BJ (cell line): ENCODE results near the gene INTS2. TPM values are rescaled to one million over a fixed set of nuclear protein-coding genes. Genes with fewer than 3 reads are reported as not detected.

ENCODE experiments used
- CTCF ChIA-PET: fragments of 350-600 bp; formaldehyde crosslinking; extraction: SDS; loops from one replicate; lab custom pipeline; 2021; ENCODE audit warnings: antibody characterized with exemption, inconsistent platforms; lab: Yijun Ruan, JAX
- POLR2A ChIA-PET: fragments of 300-600 bp; sonication (Branson Sonifier 250); formaldehyde crosslinking; extraction: SDS; loops from one replicate; lab custom pipeline; 2021; ENCODE audit warnings: antibody characterized with exemption; lab: Charles Lee
- DNase-seq: peaks from one replicate; pipeline ENCODE4 v3.0.0-alpha.2; 2011; ENCODE audit warnings: low read depth
- H3K27me3 ChIP-seq: 2 replicates; pipeline ENCODE4 v1.6.0; 2011; ENCODE audit warnings: low read length; ENCODE audit not compliant: control insufficient read depth, insufficient read depth
- H3K36me3 ChIP-seq: 2 replicates; pipeline ENCODE4 v1.5.1; 2011; ENCODE audit warnings: low read length; ENCODE audit not compliant: control insufficient read depth, insufficient read depth
- H3K4me3 ChIP-seq: 2 replicates; pipeline ENCODE4 v1.5.1; 2011; ENCODE audit warnings: low read depth, mild to moderate bottlenecking, control low read depth, low read length
- polyA plus RNA-seq: library from polyadenylated mRNA; depleted of rRNA; stranded (reverse); fragments of >200 nt; gene quantifications from 2 replicates; pipeline ENCODE4 v1.2.3, GENCODE V29; 2011
- TF ChIP-seq, protein P1 (sequence below): IDR thresholded peaks from 2 replicates; pipeline ENCODE4 v1.5.1; 2011; ENCODE audit warnings: low read depth, mild to moderate bottlenecking, control low read depth, inconsistent platforms, low read length, moderate library complexity; ENCODE audit not compliant: insufficient read depth

The INTS2 gene
- polyA plus RNA-seq, 1 experiment = 3.5 TPM

GRCh38 chr17:61908292-61909037 lies 19.3 kb downstream of the INTS2 start:
- peaks cover 2% of the 10 kb centered on the region for H3K36me3 ChIP-seq
- no peaks in the 10 kb centered on the region for H3K27me3 ChIP-seq
- DNase-seq = no peak
- CTCF ChIA-PET = interaction anchor here (1.2 kb wide), 1 partner anchor 201 kb away, joined by 4 read pairs; no protein-coding TSS in a partner anchor
- POLR2A ChIA-PET = no interaction called here
- TF ChIP-seq, protein P1, sequence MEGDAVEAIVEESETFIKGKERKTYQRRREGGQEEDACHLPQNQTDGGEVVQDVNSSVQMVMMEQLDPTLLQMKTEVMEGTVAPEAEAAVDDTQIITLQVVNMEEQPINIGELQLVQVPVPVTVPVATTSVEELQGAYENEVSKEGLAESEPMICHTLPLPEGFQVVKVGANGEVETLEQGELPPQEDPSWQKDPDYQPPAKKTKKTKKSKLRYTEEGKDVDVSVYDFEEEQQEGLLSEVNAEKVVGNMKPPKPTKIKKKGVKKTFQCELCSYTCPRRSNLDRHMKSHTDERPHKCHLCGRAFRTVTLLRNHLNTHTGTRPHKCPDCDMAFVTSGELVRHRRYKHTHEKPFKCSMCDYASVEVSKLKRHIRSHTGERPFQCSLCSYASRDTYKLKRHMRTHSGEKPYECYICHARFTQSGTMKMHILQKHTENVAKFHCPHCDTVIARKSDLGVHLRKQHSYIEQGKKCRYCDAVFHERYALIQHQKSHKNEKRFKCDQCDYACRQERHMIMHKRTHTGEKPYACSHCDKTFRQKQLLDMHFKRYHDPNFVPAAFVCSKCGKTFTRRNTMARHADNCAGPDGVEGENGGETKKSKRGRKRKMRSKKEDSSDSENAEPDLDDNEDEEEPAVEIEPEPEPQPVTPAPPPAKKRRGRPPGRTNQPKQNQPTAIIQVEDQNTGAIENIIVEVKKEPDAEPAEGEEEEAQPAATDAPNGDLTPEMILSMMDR = no peak
- H3K4me3 ChIP-seq = no peak overlapping the region

DNA sequence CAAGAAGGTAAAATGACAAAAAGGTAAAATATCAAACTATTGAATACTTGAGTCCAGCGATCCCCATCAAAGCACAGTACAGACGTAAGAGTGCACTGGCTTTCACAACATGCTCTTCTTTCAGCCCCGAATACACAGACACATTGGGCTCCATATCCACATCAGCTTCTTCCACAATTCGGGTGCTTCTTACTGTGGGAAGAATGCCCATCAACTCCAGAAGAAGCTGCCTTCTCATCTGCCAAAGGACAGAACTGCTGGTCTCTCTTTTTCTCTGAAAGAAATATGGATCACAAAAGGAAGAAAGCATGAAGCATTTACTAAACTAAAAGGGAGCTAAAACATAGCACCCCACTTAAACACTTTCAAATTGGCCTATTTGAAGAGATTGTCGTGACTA lies 20.4 kb downstream of the INTS2 start:
- Histone ChIP-seq H3K4me3 (no peak overlapping the region), H3K27me3 (no peaks in the 10 kb centered on the region), H3K36me3 (peaks cover 2% of the 10 kb centered on the region)
- ChIA-PET POLR2A (no interaction called here), CTCF (no interaction called here)
- TF ChIP-seq, protein P1 = no peak
- DNase-seq = no peak

- no peak for DNase-seq
- TF ChIP-seq, protein P1 = no peak
- H3K36me3 ChIP-seq = no peaks in the 10 kb centered on the region
- H3K4me3 ChIP-seq = no peak overlapping the region
- H3K27me3 ChIP-seq = no peaks in the 10 kb centered on the region
- ChIA-PET POLR2A (no interaction called here), CTCF (interaction anchor here (0.8 kb wide), 1 partner anchor 16 kb away, joined by 3 read pairs; no protein-coding TSS in a partner anchor)
Measured at GRCh38 chr17:61904094-61904710, 23.6 kb downstream of the INTS2 start.

DNA sequence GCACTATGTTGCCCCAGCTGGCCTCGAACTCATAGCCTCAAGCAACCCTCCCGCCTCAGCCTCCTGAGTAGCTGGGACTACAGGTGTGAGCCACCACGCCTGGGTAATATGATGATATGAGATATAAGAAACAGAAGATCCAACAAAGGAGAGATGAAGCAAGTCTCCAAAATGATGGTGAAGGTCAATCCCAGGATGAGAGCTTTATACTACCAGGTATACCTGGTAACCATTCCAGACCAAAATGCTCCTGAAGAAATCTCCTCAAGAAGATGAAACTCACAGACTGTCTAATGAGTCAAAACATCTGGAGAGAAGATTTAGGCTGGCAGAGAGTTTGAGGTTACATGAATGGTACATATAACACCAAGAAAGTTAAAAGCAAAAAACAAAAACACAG lies 24.5 kb downstream of the INTS2 start:
- ChIA-PET CTCF (no interaction called here), POLR2A (no interaction called here)
- DNase-seq = no peak
- TF ChIP-seq, protein P1 = no peak
- no peak overlapping the region for H3K4me3 ChIP-seq
- H3K36me3 ChIP-seq = no peaks in the 10 kb centered on the region
- H3K27me3 ChIP-seq = no peaks in the 10 kb centered on the region

GRCh38 chr17:61897548-61898180 lies 30.1 kb downstream of the INTS2 start:
- ChIA-PET CTCF (interaction anchor here (0.8 kb wide), 3 partner anchors 9 to 22 kb away, joined by 3 read pairs; no protein-coding TSS in a partner anchor), POLR2A (no interaction called here)

More at GRCh38 chr17:61897548-61898180, 30.1 kb downstream of the INTS2 start:
- H3K27me3 ChIP-seq = no peaks in the 10 kb centered on the region
- TF ChIP-seq, protein P1 = no peak
- H3K4me3 ChIP-seq = no peak overlapping the region
- no peak for DNase-seq
- no peaks in the 10 kb centered on the region for H3K36me3 ChIP-seq
